HCT116 (cell line): Measurements from ENCODE around the gene TTLL11. TPM values are rescaled to one million over a fixed set of nuclear protein-coding genes. Genes with fewer than 3 reads are reported as not detected.

Experiments
- ATAC-seq: fragments of 200-7000 bp; cut with Tn5 transposase; 2 replicates; pipeline ENCODE4 v1.9.1; 2020; ENCODE audit warnings: mild to moderate bottlenecking, moderate library complexity
- BruUV-seq: library from RNA; stranded (reverse); fragments of 400-500 nt; replicated peaks from 2 replicates; lab custom pipeline; 2021; lab: Mats Ljungman, UMichigan
- CTCF ChIA-PET: fragments of 300-600 bp; sonication (Branson Sonifier 250); formaldehyde crosslinking; loops from one replicate; lab custom pipeline; 2021; ENCODE audit warnings: antibody characterized with exemption; lab: Charles Lee
- POLR2A ChIA-PET: fragments of 300-600, 350-600 bp; sonication (Branson Sonifier 250); formaldehyde crosslinking; loops from one replicate; lab custom pipeline; 2021; ENCODE audit warnings: antibody characterized with exemption; lab: Charles Lee
- RAD21 ChIA-PET, 2 experiments: fragments of 300-600 bp; sonication (Branson Sonifier 250); formaldehyde crosslinking; loops; one replicate each; lab custom pipeline; 2023; ENCODE audit warnings: low total read pairs in 2 of 2; ENCODE audit not compliant: uncharacterized antibody in 2 of 2, unreplicated experiment in 2 of 2, low non-redundant PET in 1 of 2; lab: Charles Lee
- DNase-seq: peaks from one replicate; pipeline ENCODE4 v3.0.0-alpha.2; 2010; ENCODE audit warnings: low read depth, low spot score
- H2AFZ ChIP-seq: fragments of 200-600 bp; shearing (Covaris generic), sonication (generic); 2 replicates; pipeline ENCODE4 v1.6.1; 2017; ENCODE audit warnings: low read depth, mixed run types, mixed read lengths, antibody characterized with exemption, low read length; ENCODE audit not compliant: poor library complexity, severe bottlenecking
- H3K27ac ChIP-seq: 2 replicates; pipeline ENCODE4 v1.5.1; 2012; ENCODE audit warnings: low read depth, low read length
- H3K27me3 ChIP-seq: fragments of 200-600 bp; sonication (generic); 2 replicates; pipeline ENCODE4 v1.6.1; 2016; ENCODE audit warnings: mixed run types, low read length, mixed read lengths; ENCODE audit not compliant: insufficient read depth
- H3K36me3 ChIP-seq, 2 experiments: fragments of 200-500 bp in 1 of 2; fragments of 200-600 bp in 1 of 2; sonication (Bioruptor generic) in 1 of 2; sonication (generic) in 1 of 2; 2 replicates each; pipeline versions ENCODE4 v1.5.1 to v1.6.1; 2014 to 2016; ENCODE audit warnings: low read length in 2 of 2, inconsistent platforms in 1 of 2, mixed read lengths in 1 of 2, mixed run types in 1 of 2; ENCODE audit not compliant: insufficient read depth in 2 of 2, control insufficient read depth in 1 of 2
- H3K4me1 ChIP-seq, 2 experiments: fragments of 200-600 bp in 1 of 2; sonication (generic) in 1 of 2; 2 replicates each; pipeline versions ENCODE4 v1.5.1 to v1.6.1; 2012 to 2017; ENCODE audit warnings: low read length in 2 of 2, inconsistent platforms in 1 of 2, mild to moderate bottlenecking in 1 of 2, mixed read lengths in 1 of 2, mixed run types in 1 of 2, moderate library complexity in 1 of 2; ENCODE audit not compliant: insufficient read depth in 2 of 2, control insufficient read depth in 1 of 2
- H3K4me2 ChIP-seq: fragments of 200-600 bp; sonication (generic); 2 replicates; pipeline ENCODE4 v1.6.1; 2017; ENCODE audit warnings: mixed run types, low read length, mixed read lengths
- H3K4me3 ChIP-seq, 2 experiments: fragments of 200-600 bp in 1 of 2; sonication (generic) in 1 of 2; replicated peaks in 1 of 2; 2 replicates each; pipeline ENCODE4 v1.5.1; 2011 to 2016; ENCODE audit warnings: low read length in 2 of 2, control low read depth in 1 of 2, low read depth in 1 of 2, mild to moderate bottlenecking in 1 of 2, mixed read lengths in 1 of 2, mixed run types in 1 of 2
- H3K79me2 ChIP-seq: fragments of 200-600 bp; sonication (generic); 2 replicates; pipeline ENCODE4 v1.6.1; 2017; ENCODE audit warnings: mild to moderate bottlenecking, mixed run types, low read length, moderate library complexity, mixed read lengths; ENCODE audit not compliant: insufficient read depth
- H3K9ac ChIP-seq: fragments of 200-600 bp; sonication (generic); 2 replicates; pipeline ENCODE4 v1.6.1; 2016; ENCODE audit warnings: low read length, mixed read lengths
- H3K9me2 ChIP-seq: fragments of 200-600 bp; sonication (generic), shearing (Covaris generic); 2 replicates; pipeline ENCODE4 v1.6.1; 2017; ENCODE audit warnings: mixed run types, mild to moderate bottlenecking, moderate library complexity; ENCODE audit not compliant: insufficient read depth
- H3K9me3 ChIP-seq, 2 experiments: fragments of 200-500 bp in 1 of 2; fragments of 200-600 bp in 1 of 2; sonication (Bioruptor generic) in 1 of 2; sonication (generic) in 1 of 2; 2 replicates each; pipeline ENCODE4 v1.6.1; 2014 to 2017; ENCODE audit warnings: low read length in 2 of 2, mixed read lengths in 2 of 2, inconsistent platforms in 1 of 2, low read depth in 1 of 2, mild to moderate bottlenecking in 1 of 2, mixed run types in 1 of 2, moderate library complexity in 1 of 2; ENCODE audit not compliant: control insufficient read depth in 1 of 2, insufficient read depth in 1 of 2
- H4K20me1 ChIP-seq: fragments of 200-600 bp; sonication (generic), shearing (Covaris generic); 2 replicates; pipeline ENCODE4 v1.6.1; 2017; ENCODE audit warnings: mixed run types, mild to moderate bottlenecking, moderate library complexity; ENCODE audit not compliant: insufficient read depth
- CBX3 ChIP-seq: IDR thresholded peaks from 2 replicates; pipeline ENCODE4 v1.6.1; 2012; ENCODE audit warnings: low read depth
- CEBPB ChIP-seq: IDR thresholded peaks from 2 replicates; pipeline ENCODE4 v1.6.1; 2012; ENCODE audit warnings: low read depth
- CTCF ChIP-seq, 3 experiments: fragments of 200-600 bp in 1 of 3; sonication (generic) in 1 of 3; IDR thresholded peaks in 2 of 3; conservative IDR thresholded peaks in 1 of 3; 2 replicates each; pipeline ENCODE4 v1.5.1; 2012 to 2017; ENCODE audit warnings: low read depth in 2 of 3, low read length in 2 of 3, antibody characterized with exemption in 1 of 3, borderline replicate concordance in 1 of 3, control low read depth in 1 of 3, mild to moderate bottlenecking in 1 of 3, mixed read lengths in 1 of 3, mixed run types in 1 of 3, moderate library complexity in 1 of 3; ENCODE audit not compliant: insufficient read depth in 1 of 3
- EGR1 ChIP-seq: IDR thresholded peaks from 2 replicates; pipeline ENCODE4 v1.6.1; 2012; ENCODE audit warnings: low read depth
- EZH2phosphoT487 ChIP-seq: fragments of 200-600 bp; IDR thresholded peaks from 2 replicates; pipeline ENCODE4 v1.6.1; 2018; ENCODE audit warnings: antibody characterized with exemption, borderline replicate concordance
- FOSL1 ChIP-seq: IDR thresholded peaks from 2 replicates; pipeline ENCODE4 v1.6.1; 2012; ENCODE audit warnings: low read depth
- POLR2A ChIP-seq: IDR thresholded peaks from 2 replicates; pipeline ENCODE4 v1.7.0; 2011; ENCODE audit warnings: borderline replicate concordance; ENCODE audit not compliant: insufficient read depth, insufficient read length; ENCODE audit errors: extremely low read depth
- POLR2AphosphoS5 ChIP-seq: IDR thresholded peaks from 2 replicates; pipeline ENCODE4 v1.6.1; 2011; ENCODE audit warnings: mild to moderate bottlenecking, low read depth, low read length, moderate library complexity
- SP1 ChIP-seq: IDR thresholded peaks from 2 replicates; pipeline ENCODE4 v1.6.1; 2012; ENCODE audit warnings: low read depth
- YY1 ChIP-seq: IDR thresholded peaks from 2 replicates; pipeline ENCODE4 v1.6.1; 2011; ENCODE audit warnings: low read length, low read depth, moderate library complexity, mild to moderate bottlenecking; ENCODE audit not compliant: insufficient replicate concordance; ENCODE audit errors: extremely low read depth
- intact Hi-C: fragments of 100-400 bp; cut with micrococcal nuclease; formaldehyde crosslinking; loops from 2 replicates; pipeline ENCODE4 v1.10.0; 2022
- total RNA-seq: library from RNA; stranded (reverse); gene quantifications from one replicate; pipeline ENCODE4 v1.2.1, GENCODE V29; 2021; ENCODE audit not compliant: unreplicated experiment

TTLL11 gene
- total RNA-seq, 1 experiment from 2014 or later, result 2.2 TPM

GRCh38 chr9:121921444-121921843 lies 171.7 kb downstream of the TTLL11 start:
- no peak overlapping the region for H3K4me2 ChIP-seq
- no peaks in the 10 kb centered on the region for H3K27me3 ChIP-seq
- H3K9ac ChIP-seq, result no peak overlapping the region
- no peak for ATAC-seq
- H3K4me1 ChIP-seq, result no peaks in the 10 kb centered on the region
- no peaks in the 10 kb centered on the region for H3K9me2 ChIP-seq
- ChIA-PET POLR2A (no interaction called here), CTCF (no interaction called here), RAD21 (no interaction called here)
- H3K27ac ChIP-seq, result no peak overlapping the region
- no peak overlapping the region for H3K4me3 ChIP-seq
- intact Hi-C loops, result no loop called here
- H4K20me1 ChIP-seq, result no peaks in the 10 kb centered on the region
- no peaks in the 10 kb centered on the region for H3K79me2 ChIP-seq
- DNase-seq, result no peak
- H2AFZ ChIP-seq, result no peak overlapping the region
- BruUV-seq, result no TSS peak
- H3K36me3 ChIP-seq, result no peaks in the 10 kb centered on the region
- H3K9me3 ChIP-seq, result no peaks in the 10 kb centered on the region
- TF ChIP-seq CBX3 (no peak), EGR1 (no peak), CTCF (IDR thresholded peaks at IDR 0.05 in 2 of 3, conservative IDR thresholded peaks at IDR 0.05 in 1 of 3; ENCODE audit: borderline replicate concordance in 1 of 3, insufficient read depth in 1 of 3, low read depth in 2 of 3, low read length in 2 of 3) (no peak), CEBPB (no peak), EZH2phosphoT487 (no peak), POLR2AphosphoS5 (no peak), FOSL1 (no peak), SP1 (no peak), YY1 (no peak), POLR2A (no peak)
- TF ChIP-seq, all 23 proteins: peak for 0
